Measurements from ENCODE around the gene CAMKK1.

DNA sequence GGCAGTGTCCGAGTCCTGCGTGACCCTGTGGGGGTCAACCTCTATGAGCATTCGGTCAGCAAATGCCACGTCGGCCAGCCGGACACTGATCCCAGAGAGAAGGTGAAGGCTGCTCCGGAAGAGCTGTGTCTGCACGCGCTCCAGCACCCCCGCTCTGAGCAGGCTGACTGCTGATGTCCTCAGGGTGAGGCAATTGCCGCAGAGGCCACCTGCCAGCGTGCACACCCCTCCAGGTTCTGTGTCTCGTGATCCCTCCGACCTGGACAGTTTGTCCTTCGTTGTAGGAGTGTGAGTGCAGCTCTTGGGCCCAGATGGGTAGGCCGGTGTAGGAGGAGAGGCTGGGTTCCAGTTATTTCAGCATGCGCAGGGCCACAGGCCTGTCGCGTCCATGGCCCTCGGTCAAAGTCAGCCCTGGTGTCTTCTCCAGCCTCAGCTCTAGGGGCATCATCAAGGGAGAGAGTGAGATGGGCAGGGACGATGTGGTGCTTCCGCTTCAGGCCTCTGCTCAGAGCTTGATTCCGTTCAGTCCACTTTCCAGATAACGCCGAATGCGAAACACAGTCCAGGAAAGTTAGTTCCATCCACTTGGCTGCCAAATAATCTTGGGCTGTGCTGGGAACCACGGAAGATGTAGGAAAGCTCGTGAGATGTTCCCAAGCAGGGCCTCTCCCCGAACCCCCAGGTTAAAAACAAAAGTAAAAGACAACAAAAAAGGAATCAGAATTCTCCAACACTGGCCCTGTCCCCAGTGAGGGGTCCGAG lies 31.7 kb downstream of the CAMKK1 start:
- TF ChIP-seq, protein P1, sequence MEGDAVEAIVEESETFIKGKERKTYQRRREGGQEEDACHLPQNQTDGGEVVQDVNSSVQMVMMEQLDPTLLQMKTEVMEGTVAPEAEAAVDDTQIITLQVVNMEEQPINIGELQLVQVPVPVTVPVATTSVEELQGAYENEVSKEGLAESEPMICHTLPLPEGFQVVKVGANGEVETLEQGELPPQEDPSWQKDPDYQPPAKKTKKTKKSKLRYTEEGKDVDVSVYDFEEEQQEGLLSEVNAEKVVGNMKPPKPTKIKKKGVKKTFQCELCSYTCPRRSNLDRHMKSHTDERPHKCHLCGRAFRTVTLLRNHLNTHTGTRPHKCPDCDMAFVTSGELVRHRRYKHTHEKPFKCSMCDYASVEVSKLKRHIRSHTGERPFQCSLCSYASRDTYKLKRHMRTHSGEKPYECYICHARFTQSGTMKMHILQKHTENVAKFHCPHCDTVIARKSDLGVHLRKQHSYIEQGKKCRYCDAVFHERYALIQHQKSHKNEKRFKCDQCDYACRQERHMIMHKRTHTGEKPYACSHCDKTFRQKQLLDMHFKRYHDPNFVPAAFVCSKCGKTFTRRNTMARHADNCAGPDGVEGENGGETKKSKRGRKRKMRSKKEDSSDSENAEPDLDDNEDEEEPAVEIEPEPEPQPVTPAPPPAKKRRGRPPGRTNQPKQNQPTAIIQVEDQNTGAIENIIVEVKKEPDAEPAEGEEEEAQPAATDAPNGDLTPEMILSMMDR (conservative IDR thresholded peaks at IDR 0.05; ENCODE audit: low read depth, low read length): no peak
- TF ChIP-seq EZH2 (IDR thresholded peaks at IDR 0.05; ENCODE audit: low read length, unreplicated experiment): no peak

Data from PC-3 (cell line).